GM10266 (cell line): ENCODE results near the gene NEO1.

ENCODE experiments used
- DNase-seq: peaks from one replicate; pipeline ENCODE4 v3.0.0; 2012; ENCODE audit errors: extremely low spot score
- TF ChIP-seq, protein P1 (sequence below): IDR thresholded peaks from 2 replicates; pipeline ENCODE4 v1.5.1; 2012; ENCODE audit warnings: mild to moderate bottlenecking, low read depth; ENCODE audit not compliant: control insufficient read depth, insufficient read depth; ENCODE audit errors: missing control alignments

The NEO1 gene

DNA sequence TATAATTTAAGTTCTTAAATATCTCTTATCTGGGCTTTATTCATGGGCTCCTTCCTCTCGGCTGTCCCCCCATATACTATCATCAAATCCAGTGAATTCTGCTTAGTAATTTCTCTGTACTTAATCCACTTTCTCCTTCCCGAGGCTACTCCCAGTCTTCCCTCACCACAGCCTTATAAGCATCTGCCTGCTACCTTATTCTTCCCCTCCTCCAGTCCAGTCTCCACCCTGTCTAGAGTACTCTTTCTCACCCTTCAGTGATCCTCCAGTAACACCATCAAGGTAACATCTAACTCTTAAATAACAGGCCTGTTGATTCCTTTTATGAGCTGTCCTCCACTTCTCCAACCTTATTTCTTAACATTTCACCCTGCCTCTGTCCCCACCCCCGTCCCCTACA, 65.8 kb downstream of the NEO1 start:
- DNase-seq: no peak
- TF ChIP-seq, protein P1, sequence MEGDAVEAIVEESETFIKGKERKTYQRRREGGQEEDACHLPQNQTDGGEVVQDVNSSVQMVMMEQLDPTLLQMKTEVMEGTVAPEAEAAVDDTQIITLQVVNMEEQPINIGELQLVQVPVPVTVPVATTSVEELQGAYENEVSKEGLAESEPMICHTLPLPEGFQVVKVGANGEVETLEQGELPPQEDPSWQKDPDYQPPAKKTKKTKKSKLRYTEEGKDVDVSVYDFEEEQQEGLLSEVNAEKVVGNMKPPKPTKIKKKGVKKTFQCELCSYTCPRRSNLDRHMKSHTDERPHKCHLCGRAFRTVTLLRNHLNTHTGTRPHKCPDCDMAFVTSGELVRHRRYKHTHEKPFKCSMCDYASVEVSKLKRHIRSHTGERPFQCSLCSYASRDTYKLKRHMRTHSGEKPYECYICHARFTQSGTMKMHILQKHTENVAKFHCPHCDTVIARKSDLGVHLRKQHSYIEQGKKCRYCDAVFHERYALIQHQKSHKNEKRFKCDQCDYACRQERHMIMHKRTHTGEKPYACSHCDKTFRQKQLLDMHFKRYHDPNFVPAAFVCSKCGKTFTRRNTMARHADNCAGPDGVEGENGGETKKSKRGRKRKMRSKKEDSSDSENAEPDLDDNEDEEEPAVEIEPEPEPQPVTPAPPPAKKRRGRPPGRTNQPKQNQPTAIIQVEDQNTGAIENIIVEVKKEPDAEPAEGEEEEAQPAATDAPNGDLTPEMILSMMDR: no peak

DNA sequence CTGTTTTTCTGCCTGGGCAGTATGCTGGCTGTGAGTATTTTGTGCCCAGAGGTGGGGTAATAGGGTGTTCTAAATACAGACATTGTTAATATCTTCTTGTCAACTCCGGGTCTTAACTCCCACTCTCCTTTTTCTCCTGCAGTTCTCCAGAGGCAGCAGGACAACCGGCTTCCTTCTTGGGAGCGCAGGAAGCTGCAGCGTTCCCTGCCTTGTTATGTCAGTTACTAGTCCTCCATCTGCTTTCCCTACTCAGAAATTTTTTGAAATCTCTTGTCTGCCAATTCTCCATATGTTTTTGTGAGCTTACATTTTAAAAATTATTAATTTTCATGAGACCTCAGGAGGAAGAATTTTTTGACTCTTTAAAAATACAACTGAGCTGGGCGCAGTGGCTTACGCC, 67.2 kb downstream of the NEO1 start:
- DNase-seq: no peak
- TF ChIP-seq, protein P1: no peak

DNA sequence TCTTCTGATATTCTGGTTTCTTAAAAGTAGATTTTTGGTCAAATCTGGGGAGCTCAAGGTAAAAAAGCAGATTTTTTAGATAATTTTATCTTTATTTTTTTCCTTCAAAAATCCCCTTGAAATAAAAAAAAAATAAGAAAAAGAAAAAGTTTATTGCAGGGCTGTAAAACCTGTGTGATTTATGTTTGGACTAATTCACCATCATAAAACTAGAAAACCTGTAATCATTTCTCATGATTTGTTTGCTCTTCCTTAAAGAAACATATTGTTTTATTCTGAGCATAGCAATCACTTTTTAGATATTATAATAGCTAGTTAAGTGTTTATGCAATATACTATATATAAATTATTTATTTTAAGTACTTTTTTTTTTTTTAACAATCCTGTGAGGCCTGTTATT, 68.0 kb downstream of the NEO1 start:
- no peak for DNase-seq
- TF ChIP-seq, protein P1: no peak

DNA sequence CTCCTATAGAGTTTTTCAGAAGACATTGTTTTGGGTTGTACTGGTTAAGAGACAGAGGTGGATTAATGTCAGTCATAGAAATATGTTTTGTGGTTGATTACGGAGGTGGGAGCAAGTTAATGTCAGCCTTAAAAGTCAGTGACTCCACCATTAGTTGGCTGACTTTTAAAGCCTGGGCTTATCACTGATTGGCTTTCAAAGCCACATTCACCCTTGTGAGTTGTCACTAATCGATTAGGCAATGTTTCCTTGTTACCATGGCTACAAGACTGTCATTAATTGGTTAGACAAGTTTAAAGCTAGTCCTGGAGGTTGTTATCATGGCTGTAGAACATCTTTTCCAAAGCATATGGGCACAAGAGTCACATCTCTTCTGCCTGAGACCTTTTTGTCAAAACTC, 73.0 kb downstream of the NEO1 start:
- TF ChIP-seq, protein P1: no peak
- no peak for DNase-seq

DNA sequence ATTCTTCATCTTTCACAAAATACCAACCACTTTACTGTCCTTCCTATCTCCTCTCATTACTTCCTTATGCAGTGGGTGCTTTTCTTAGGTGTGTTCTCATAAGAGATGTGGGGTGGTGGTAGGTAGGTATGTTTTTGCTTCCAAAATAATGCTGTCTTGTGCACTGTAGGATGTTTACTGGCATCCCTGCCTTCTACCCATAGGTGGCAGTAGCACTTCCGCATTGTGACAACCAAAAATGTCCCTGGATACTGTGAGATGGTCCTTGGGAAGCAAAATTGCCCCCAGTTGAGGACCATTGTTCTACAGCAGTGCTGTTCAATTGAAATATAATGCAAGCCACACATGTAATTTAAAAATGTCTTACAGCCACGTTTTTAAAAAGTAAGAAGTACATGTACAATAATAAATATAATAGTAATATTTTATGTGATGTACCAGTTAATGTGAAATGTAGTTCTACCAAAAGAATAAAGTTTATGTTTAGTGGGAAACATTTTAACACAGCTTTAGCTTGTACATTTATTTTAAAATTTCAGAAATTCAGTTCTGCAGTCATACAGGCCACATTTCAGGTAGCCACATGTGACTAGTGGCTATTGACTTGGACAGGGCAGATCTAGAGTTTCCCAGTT, 75.2 kb downstream of the NEO1 start:
- peak; percentile 43 for DNase-seq
- TF ChIP-seq, protein P1: peak; percentile 64

DNA sequence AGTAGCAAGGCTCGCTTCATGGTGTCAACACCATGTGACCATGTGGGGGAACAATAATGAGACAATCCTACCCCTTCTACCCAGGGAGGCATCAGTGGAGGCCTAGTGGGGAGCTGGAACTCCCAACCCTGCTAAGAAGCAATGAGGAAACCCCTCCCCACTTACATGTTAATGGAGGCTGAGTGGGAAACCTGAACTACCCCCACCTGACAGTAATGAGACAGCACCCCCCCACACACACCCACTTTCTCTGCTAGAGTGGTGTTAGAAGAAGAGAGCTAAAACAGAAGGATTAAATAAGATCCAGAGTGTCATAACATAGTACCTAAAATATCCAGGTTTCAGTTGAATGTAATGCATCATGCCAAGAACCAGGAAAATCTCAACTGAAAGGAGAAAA, 78.6 kb downstream of the NEO1 start:
- DNase-seq: no peak
- TF ChIP-seq, protein P1: no peak

DNA sequence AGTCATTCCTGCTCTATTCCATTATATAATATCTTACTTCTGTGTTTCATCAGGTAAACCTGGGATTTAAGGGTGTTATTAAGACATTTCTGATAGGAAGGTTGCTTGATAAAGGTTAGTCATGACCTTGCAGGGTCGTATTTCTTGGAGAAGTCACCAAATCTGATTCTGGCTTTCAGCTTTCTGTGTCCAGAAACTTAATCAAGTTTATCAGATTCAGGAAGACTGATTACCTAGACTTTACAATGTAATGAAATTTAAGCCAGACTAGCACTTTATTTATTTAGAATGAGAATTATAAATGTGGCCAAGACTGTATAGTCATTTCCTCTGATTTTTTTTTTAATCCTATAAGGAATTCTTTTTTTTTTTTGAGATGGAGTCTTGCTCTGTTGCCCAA, 81.9 kb downstream of the NEO1 start:
- DNase-seq: no peak
- TF ChIP-seq, protein P1: no peak
